Activated T-helper 1 cell treated with anti-CD3 and anti-CD28 coated beads, Interleukin-12 subunit alpha, Interleukin-12 subunit beta, Interleukin-2, Interleukin-4 antibody, amounts not matched to agents 30 ng/mL and 10 ng/mL and 1 ng/mL, durations not matched to agents 14 hours and 24 hours and 36 hours (primary cell): Measurements from ENCODE around the gene GRIN3A. TPM values are rescaled to one million over a fixed set of nuclear protein-coding genes. Genes with fewer than 3 reads are reported as not detected.

Source experiments
- DNase-seq: peaks from one replicate; pipeline ENCODE4 v3.0.0; 2021; ENCODE audit warnings: low spot score
- H3K27ac Mint-ChIP-seq: one replicate; pipeline ENCODE4 v1.8.0; 2021; ENCODE audit warnings: mild to moderate bottlenecking, mixed read lengths
- H3K27me3 Mint-ChIP-seq: one replicate; pipeline ENCODE4 v1.8.0; 2022; ENCODE audit warnings: mild to moderate bottlenecking, moderate library complexity, mixed read lengths; ENCODE audit not compliant: insufficient read depth
- H3K36me3 Mint-ChIP-seq: one replicate; pipeline ENCODE4 v1.8.0; 2021; ENCODE audit warnings: low read depth, mixed read lengths
- H3K4me1 Mint-ChIP-seq: one replicate; pipeline ENCODE4 v1.8.0; 2021; ENCODE audit warnings: low read depth, mixed read lengths
- H3K4me3 Mint-ChIP-seq: one replicate; pipeline ENCODE4 v1.8.0; 2021; ENCODE audit warnings: mild to moderate bottlenecking, moderate library complexity, mixed read lengths
- H3K9me3 Mint-ChIP-seq: one replicate; pipeline ENCODE4 v1.8.0; 2021; ENCODE audit warnings: mixed read lengths
- intact Hi-C: fragments of 100-400 bp; cut with micrococcal nuclease; formaldehyde crosslinking; loops from one replicate; pipeline ENCODE4 v1.15.1; 2024
- total RNA-seq: library from RNA; stranded (reverse); gene quantifications from 2 replicates; pipeline ENCODE4 v1.2.3, GENCODE V29; 2022

The GRIN3A gene
- total RNA-seq, 1 donor from 2014 or later, result not detected

DNA sequence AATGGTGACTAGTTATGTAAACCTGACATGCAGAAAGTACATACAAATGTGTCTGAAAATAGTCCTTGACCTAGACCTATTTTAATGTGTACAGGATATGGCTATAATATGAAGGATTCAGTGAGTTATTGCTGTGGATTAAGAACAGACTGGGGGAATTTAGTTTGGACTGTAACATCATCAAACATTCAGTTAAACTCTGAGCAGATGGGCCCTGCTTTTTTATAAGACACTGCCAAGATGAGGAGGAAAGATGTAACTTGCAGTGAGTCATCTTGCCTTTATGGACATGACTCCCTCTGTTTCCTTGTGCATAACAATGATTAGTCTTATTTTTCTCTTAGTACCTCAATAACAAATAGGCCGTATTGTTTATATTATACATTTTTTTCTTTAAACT lies 155.9 kb downstream of the GRIN3A start:
- Mint-ChIP-seq H3K27me3 (no peaks in the 10 kb centered on the region), H3K27ac (no peak overlapping the region)
- intact Hi-C loops, result no loop called here

DNA sequence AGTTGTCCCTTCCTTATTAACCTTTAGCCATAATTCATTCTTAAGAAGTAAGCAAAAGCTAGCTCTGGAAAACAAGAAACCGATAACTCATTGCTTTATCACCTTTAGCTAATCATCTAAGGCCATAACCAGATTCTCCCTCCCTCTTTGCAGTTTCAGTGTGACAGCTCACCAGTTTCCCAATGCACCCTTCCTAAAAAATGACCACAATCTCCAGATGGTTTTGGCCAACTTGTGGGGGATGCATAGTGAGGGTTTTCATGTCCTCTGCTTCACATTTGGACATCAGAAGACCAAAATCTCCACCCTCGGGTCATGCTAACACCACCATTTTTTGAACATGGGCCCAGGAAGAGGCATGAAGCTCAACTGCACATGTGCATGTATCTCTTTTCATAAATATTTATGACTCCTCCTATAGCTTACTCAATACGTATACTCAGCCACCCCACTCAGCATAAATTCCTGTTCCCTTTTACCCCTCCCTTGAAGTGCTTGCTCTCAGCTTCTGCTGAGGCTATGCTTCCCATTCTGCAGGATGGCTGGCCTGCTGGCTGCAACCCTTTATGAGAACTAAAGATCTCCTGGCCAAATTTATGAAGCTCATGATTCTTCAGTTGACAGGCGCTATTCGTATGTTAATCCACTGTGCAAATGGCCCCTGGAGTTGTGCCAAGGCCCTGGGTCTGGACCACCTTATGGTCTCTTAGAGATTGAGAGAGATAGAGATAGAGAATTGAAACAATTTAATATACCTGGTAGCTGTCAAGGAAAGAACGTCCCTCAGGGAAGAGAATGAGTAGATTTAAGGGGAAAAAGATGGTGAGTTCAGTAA lies 158.5 kb downstream of the GRIN3A start:
- DNase-seq, result no peak
- H3K36me3 Mint-ChIP-seq, result peaks cover 3% of the 10 kb centered on the region
- H3K4me3 Mint-ChIP-seq, result no peak overlapping the region
- no peaks in the 10 kb centered on the region for H3K9me3 Mint-ChIP-seq
- no peaks in the 10 kb centered on the region for H3K4me1 Mint-ChIP-seq
- no peak overlapping the region for H3K27ac Mint-ChIP-seq
- intact Hi-C loops, result no loop called here
- no peaks in the 10 kb centered on the region for H3K27me3 Mint-ChIP-seq

More for the DNA sequence above, 155.9 kb downstream of the GRIN3A start:
- Mint-ChIP-seq H3K9me3 (no peaks in the 10 kb centered on the region), H3K4me3 (no peak overlapping the region), H3K4me1 (peaks cover 18% of the 10 kb centered on the region), H3K36me3 (no peaks in the 10 kb centered on the region)
- DNase-seq, result no peak

DNA sequence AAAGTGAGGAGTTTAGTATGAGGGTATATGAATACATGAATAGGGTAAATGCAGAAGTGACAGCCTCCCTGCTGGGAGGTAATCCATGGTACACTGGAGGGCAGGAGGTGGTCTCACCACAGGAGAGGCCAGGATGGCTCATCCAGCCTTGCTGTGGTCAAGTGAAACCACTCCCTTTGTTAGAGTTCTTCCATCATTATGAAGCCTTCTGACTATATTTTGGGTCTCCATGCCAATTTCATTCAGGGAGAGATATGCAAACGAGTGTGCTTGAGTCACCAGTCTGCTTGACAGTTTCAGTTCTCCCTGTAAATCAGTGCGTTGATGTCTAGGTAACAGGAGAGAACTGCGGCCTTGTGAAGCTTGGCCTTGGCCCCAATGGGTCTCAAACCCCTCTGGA lies 160.1 kb downstream of the GRIN3A start:
- no peaks in the 10 kb centered on the region for H3K9me3 Mint-ChIP-seq
- peaks cover 11% of the 10 kb centered on the region for H3K4me1 Mint-ChIP-seq
- no peak overlapping the region for H3K27ac Mint-ChIP-seq
- intact Hi-C loops, result no loop called here
- no peaks in the 10 kb centered on the region for H3K27me3 Mint-ChIP-seq
- peaks cover 5% of the 10 kb centered on the region for H3K36me3 Mint-ChIP-seq
- DNase-seq, result no peak
- no peak overlapping the region for H3K4me3 Mint-ChIP-seq

GRCh38 chr9:101574731-101575333 lies 163.6 kb downstream of the GRIN3A start:
- H3K4me1 Mint-ChIP-seq, result peaks cover 38% of the 10 kb centered on the region
- no peak for DNase-seq
- H3K27ac Mint-ChIP-seq, result no peak overlapping the region
- H3K27me3 Mint-ChIP-seq, result no peaks in the 10 kb centered on the region
- no peaks in the 10 kb centered on the region for H3K9me3 Mint-ChIP-seq
- intact Hi-C loops, result no loop called here
- no peak overlapping the region for H3K4me3 Mint-ChIP-seq
- H3K36me3 Mint-ChIP-seq, result peaks cover 5% of the 10 kb centered on the region

GRCh38 chr9:101572316-101572715 lies 166.1 kb downstream of the GRIN3A start:
- H3K27me3 Mint-ChIP-seq, result no peaks in the 10 kb centered on the region
- H3K27ac Mint-ChIP-seq, result no peak overlapping the region
- DNase-seq, result no peak
- intact Hi-C loops, result no loop called here
- peaks cover 39% of the 10 kb centered on the region for H3K4me1 Mint-ChIP-seq
- H3K4me3 Mint-ChIP-seq, result no peak overlapping the region
- H3K9me3 Mint-ChIP-seq, result no peaks in the 10 kb centered on the region
- peaks cover 7% of the 10 kb centered on the region for H3K36me3 Mint-ChIP-seq

GRCh38 chr9:101571114-101571513 lies 167.3 kb downstream of the GRIN3A start:
- intact Hi-C loops, result no loop called here
- Mint-ChIP-seq H3K27me3 (no peaks in the 10 kb centered on the region), H3K9me3 (no peaks in the 10 kb centered on the region), H3K4me1 (peaks cover 45% of the 10 kb centered on the region), H3K27ac (no peak overlapping the region), H3K36me3 (peaks cover 5% of the 10 kb centered on the region), H3K4me3 (no peak overlapping the region)
- no peak for DNase-seq

GRCh38 chr9:101569741-101570501 lies 168.5 kb downstream of the GRIN3A start:
- intact Hi-C loops, result no loop called here
- no peaks in the 10 kb centered on the region for H3K27me3 Mint-ChIP-seq
- DNase-seq, result no peak
- no peaks in the 10 kb centered on the region for H3K9me3 Mint-ChIP-seq
- H3K36me3 Mint-ChIP-seq, result peaks cover 7% of the 10 kb centered on the region
- no peak overlapping the region for H3K4me3 Mint-ChIP-seq
- H3K4me1 Mint-ChIP-seq, result peaks cover 45% of the 10 kb centered on the region
- peak overlapping the region; percentile 63 for H3K27ac Mint-ChIP-seq

- intact Hi-C loops, result loop anchor here (1.0 kb wide), 1 partner anchor 109 kb away; no protein-coding TSS in a partner anchor
- Mint-ChIP-seq H3K36me3 (peaks cover 16% of the 10 kb centered on the region), H3K27ac (no peak overlapping the region), H3K9me3 (no peaks in the 10 kb centered on the region), H3K4me1 (peaks cover 28% of the 10 kb centered on the region), H3K4me3 (no peak overlapping the region), H3K27me3 (no peaks in the 10 kb centered on the region)
- no peak for DNase-seq
These were observed 170.6 kb downstream of the GRIN3A start for GRCh38 chr9:101567725-101568350.

- Mint-ChIP-seq H3K27ac (no peak overlapping the region), H3K4me3 (no peak overlapping the region), H3K9me3 (no peaks in the 10 kb centered on the region), H3K4me1 (peaks cover 23% of the 10 kb centered on the region), H3K36me3 (peaks cover 21% of the 10 kb centered on the region), H3K27me3 (no peaks in the 10 kb centered on the region)
- no peak for DNase-seq
- intact Hi-C loops, result loop anchor here (1.0 kb wide), 1 partner anchor 108 kb away; no protein-coding TSS in a partner anchor
These were observed 171.3 kb downstream of the GRIN3A start for GRCh38 chr9:101566904-101567724.

DNA sequence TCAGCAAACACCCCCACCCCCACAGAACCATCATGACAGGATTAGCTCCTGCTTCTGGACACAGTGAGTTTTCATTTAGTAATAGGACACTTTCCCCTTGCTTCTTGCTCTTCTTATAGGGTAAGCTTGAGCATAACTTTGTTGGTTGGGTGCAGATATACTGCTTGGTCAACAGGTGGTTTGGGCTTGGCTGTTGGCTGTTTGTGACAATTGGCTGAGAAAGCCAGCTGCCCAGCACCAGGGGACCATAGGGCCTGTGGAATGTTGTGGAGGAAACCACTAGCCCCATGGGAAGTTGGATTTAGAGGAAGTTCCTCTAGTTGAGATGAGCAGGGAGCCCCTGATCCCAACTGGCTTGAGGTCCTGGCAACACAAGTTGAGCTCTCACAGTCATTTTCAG lies 174.2 kb downstream of the GRIN3A start:
- Mint-ChIP-seq H3K4me1 (peaks cover 16% of the 10 kb centered on the region), H3K27ac (no peak overlapping the region), H3K4me3 (no peak overlapping the region), H3K27me3 (no peaks in the 10 kb centered on the region), H3K9me3 (peaks cover 9% of the 10 kb centered on the region), H3K36me3 (peaks cover 44% of the 10 kb centered on the region)
- intact Hi-C loops, result no loop called here
- no peak for DNase-seq

GRCh38 chr9:101562966-101563365 lies 175.5 kb downstream of the GRIN3A start:
- peaks cover 56% of the 10 kb centered on the region for H3K36me3 Mint-ChIP-seq
- no peaks in the 10 kb centered on the region for H3K27me3 Mint-ChIP-seq
- no peak overlapping the region for H3K4me3 Mint-ChIP-seq
- intact Hi-C loops, result no loop called here
- DNase-seq, result no peak
- peaks cover 16% of the 10 kb centered on the region for H3K4me1 Mint-ChIP-seq
- H3K27ac Mint-ChIP-seq, result no peak overlapping the region
- H3K9me3 Mint-ChIP-seq, result peaks cover 22% of the 10 kb centered on the region

GRCh38 chr9:101561740-101562139 lies 176.7 kb downstream of the GRIN3A start:
- DNase-seq, result no peak
- peaks cover 65% of the 10 kb centered on the region for H3K36me3 Mint-ChIP-seq
- peaks cover 22% of the 10 kb centered on the region for H3K9me3 Mint-ChIP-seq
- intact Hi-C loops, result no loop called here
- H3K4me3 Mint-ChIP-seq, result no peak overlapping the region
- H3K27me3 Mint-ChIP-seq, result no peaks in the 10 kb centered on the region
- no peak overlapping the region for H3K27ac Mint-ChIP-seq
- H3K4me1 Mint-ChIP-seq, result peaks cover 9% of the 10 kb centered on the region
